Measurements from ENCODE around the gene ACER2.

Gene ACER2

DNA sequence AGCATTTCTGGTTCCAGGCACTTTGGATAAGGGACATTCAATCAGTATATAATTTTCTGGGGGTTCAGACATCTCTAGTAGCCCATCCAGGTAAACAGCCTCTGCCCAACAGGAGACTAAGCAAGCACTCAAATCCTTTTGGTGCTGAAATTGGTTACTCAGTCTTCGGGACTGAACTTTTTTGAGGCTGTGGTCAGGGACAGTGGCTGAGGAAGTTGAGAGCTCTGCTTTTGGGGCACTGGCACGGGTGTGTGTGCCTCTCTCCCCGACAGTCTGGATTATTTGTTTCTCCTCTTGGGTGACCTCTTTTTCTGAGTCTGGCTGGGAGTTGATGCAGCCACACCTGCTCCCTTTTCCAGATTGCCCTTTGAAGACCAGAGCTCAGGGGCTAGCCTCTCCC lies 47.6 kb downstream of the ACER2 start:
- TF ChIP-seq, protein P1, sequence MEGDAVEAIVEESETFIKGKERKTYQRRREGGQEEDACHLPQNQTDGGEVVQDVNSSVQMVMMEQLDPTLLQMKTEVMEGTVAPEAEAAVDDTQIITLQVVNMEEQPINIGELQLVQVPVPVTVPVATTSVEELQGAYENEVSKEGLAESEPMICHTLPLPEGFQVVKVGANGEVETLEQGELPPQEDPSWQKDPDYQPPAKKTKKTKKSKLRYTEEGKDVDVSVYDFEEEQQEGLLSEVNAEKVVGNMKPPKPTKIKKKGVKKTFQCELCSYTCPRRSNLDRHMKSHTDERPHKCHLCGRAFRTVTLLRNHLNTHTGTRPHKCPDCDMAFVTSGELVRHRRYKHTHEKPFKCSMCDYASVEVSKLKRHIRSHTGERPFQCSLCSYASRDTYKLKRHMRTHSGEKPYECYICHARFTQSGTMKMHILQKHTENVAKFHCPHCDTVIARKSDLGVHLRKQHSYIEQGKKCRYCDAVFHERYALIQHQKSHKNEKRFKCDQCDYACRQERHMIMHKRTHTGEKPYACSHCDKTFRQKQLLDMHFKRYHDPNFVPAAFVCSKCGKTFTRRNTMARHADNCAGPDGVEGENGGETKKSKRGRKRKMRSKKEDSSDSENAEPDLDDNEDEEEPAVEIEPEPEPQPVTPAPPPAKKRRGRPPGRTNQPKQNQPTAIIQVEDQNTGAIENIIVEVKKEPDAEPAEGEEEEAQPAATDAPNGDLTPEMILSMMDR (IDR thresholded peaks at IDR 0.05; ENCODE audit: control extremely low read depth, extremely low read depth, low read depth, missing control alignments), result no peak
- POLR2A ChIA-PET, result no interaction called here
- DNase-seq (ENCODE audit: extremely low spot score), result no peak
- CTCF ChIA-PET, result interaction anchor here (0.8 to 6.9 kb wide), 23 partner anchors 9 to 1924 kb away, joined by 3 to 102 read pairs (median 4); partner anchors contain the start of genes DENND4C, RRAGA and SAXO1

DNA sequence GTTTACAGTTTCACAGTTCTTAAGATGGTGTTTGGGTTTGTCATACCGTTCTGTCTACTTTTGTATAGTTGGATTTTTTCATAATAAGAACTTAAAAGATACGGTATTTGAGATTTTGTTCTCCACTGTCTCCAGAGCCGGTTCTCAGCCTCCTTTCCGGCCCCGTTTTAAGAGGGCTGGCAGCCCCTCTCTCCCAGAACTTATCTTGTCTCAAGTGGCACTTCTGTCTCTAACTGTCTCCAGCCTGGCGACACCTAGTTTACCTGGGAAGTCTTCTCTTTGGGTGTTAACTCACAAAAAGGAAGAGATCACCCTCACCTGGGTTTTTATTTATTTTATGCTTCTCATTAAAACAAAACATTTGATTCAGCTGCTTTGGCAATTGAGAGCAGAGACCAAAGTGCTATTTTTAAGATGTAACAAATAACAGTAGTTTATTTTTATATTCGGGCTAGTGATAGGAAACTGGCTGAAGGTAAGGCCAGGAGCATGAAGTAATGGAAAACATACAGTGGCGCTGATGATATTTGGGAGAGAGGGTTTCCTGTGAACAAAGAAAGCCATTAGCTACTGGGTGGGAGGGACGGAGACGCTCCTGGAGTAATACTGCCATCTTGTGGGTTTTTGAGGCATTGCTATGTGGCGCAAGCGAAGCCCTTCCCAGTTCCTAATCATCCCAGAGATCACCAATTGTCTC lies 48.3 kb downstream of the ACER2 start:
- ChIA-PET POLR2A (no interaction called here), CTCF (interaction anchor here (0.5 to 6.9 kb wide), 45 partner anchors 9 to 1925 kb away, joined by 3 to 102 read pairs (median 4); partner anchors contain the start of genes DENND4C, RPS6, RRAGA and SAXO1)
- TF ChIP-seq, protein P1 (IDR thresholded peaks at IDR 0.05; ENCODE audit: control extremely low read depth, extremely low read depth, low read depth, missing control alignments), result peak; percentile 87
- peak; percentile 70 for DNase-seq (ENCODE audit: extremely low spot score)

DNA sequence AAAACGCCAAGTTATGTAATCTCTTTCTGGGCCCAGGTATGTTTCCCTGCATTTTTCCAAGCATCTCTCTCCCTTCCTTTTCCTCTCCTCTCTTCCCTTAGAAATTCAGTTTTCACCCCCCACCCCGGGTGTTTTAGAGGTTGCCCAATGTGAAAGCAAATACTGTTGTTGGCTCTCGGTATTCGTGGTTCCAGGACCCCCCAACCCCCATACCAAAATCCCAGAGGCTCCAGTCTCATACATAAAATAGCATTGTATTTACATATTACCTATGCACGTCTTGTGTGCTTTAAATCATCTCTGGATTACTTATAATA lies 48.8 kb downstream of the ACER2 start:
- POLR2A ChIA-PET, result no interaction called here
- CTCF ChIA-PET, result interaction anchor here (0.8 to 6.9 kb wide), 32 partner anchors 8 to 1925 kb away, joined by 3 to 102 read pairs (median 5); partner anchors contain the start of genes RRAGA and SAXO1
- DNase-seq (ENCODE audit: extremely low spot score), result no peak
- TF ChIP-seq, protein P1 (IDR thresholded peaks at IDR 0.05; ENCODE audit: control extremely low read depth, extremely low read depth, low read depth, missing control alignments), result no peak

GRCh38 chr9:19460243-19460642 lies 51.4 kb downstream of the ACER2 start:
- DNase-seq (ENCODE audit: extremely low spot score), result no peak
- CTCF ChIA-PET, result interaction anchor here (1.0 to 4.6 kb wide), 7 partner anchors 10 to 1205 kb away, joined by 3 to 30 read pairs (median 6); partner anchors contain the start of gene RRAGA
- TF ChIP-seq, protein P1 (IDR thresholded peaks at IDR 0.05; ENCODE audit: control extremely low read depth, extremely low read depth, low read depth, missing control alignments), result no peak
- POLR2A ChIA-PET, result no interaction called here

- no peak for DNase-seq (ENCODE audit: extremely low spot score)
- ChIA-PET CTCF (interaction anchor here (1.0 to 4.6 kb wide), 5 partner anchors 9 to 1206 kb away, joined by 3 to 20 read pairs (median 3); no protein-coding TSS in a partner anchor), POLR2A (no interaction called here)
- TF ChIP-seq, protein P1 (IDR thresholded peaks at IDR 0.05; ENCODE audit: control extremely low read depth, extremely low read depth, low read depth, missing control alignments), result no peak
Measured at GRCh38 chr9:19461135-19461534, 52.3 kb downstream of the ACER2 start.

DNA sequence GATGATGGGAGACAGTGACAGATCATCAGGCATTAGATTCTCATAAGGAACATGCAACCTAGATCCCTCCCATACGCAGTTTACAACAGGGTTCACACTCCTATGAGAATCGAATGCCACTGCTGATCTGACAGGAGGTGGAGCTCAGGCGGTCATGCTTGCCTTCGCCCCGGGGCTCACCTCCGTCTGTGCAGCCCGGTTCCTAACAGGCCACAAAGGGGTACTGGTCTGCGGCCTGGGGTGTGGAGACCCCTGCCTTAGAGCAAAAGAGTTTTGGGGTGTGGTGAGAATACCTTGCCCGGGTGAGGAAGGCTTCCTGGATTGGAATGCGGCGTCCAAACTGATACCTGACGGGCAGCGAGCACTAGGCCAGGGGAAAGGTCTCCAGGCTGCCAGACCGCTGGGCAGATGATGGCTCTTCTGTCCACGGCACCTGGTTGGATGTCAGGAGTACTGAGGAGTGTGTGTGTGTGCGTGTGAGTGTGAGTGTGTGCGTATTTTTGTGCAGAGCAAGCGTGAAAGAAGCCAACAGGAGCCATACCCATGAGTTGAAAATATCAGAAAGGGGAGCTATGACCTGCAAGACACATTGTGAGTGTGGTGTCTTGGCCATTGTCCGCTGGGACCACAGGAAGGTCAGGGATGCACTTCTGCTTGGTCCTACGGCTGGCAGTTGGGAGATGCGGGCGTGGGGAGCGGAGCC lies 55.4 kb downstream of the ACER2 start:
- CTCF ChIA-PET, result interaction anchor here (0.7 to 6.6 kb wide), 65 partner anchors 10 to 1653 kb away, joined by 3 to 102 read pairs (median 4); partner anchors contain the start of gene RRAGA
- TF ChIP-seq, protein P1 (IDR thresholded peaks at IDR 0.05; ENCODE audit: control extremely low read depth, extremely low read depth, low read depth, missing control alignments), result no peak
- no peak for DNase-seq (ENCODE audit: extremely low spot score)
- POLR2A ChIA-PET, result no interaction called here

Measured in GM10248 (cell line).